CD4-positive, alpha-beta T cell (primary cell): ENCODE results near the gene OPRL1. TPM values are rescaled to one million over a fixed set of nuclear protein-coding genes. Genes with fewer than 3 reads are reported as not detected.

ENCODE experiments used
- ATAC-seq: fragments of 200-7000 bp; cut with Tn5 transposase; one replicate; pipeline ENCODE4 v1.10.0; 2022; ENCODE audit warnings: mild to moderate bottlenecking; ENCODE audit not compliant: poor library complexity
- CTCF ChIA-PET: fragments of 350-600 bp; sonication (Branson Sonifier 250); formaldehyde crosslinking; loops from one replicate; lab custom pipeline; 2021; ENCODE audit warnings: antibody characterized with exemption, inconsistent platforms; lab: Charles Lee
- POLR2A ChIA-PET: fragments of 350-600 bp; sonication (Branson Sonifier 250); formaldehyde crosslinking; loops from one replicate; lab custom pipeline; 2021; ENCODE audit warnings: antibody characterized with exemption, inconsistent platforms; lab: Charles Lee
- DNase-seq, 14 experiments: peaks; one replicate each; pipeline ENCODE4 v3.0.0-alpha.2; 2013 to 2020; ENCODE audit warnings: mixed read lengths in 2 of 14
- H3K27ac ChIP-seq, 2 donors: one replicate each; pipeline versions ENCODE4 v1.5.1 to v1.7.0; 2013; ENCODE audit warnings: low read length in 2 of 2, low read depth in 1 of 2, mild to moderate bottlenecking in 1 of 2
- H3K27me3 ChIP-seq, 2 experiments: 1 replicate in 1 of 2; 2 replicates in 1 of 2; pipeline versions ENCODE4 v1.6.1 to v1.7.0; 2013; ENCODE audit warnings: low read length in 2 of 2, control low read depth in 1 of 2, mild to moderate bottlenecking in 1 of 2, moderate library complexity in 1 of 2; ENCODE audit not compliant: insufficient read depth in 2 of 2, control insufficient read depth in 1 of 2
- H3K36me3 ChIP-seq: one replicate; pipeline ENCODE4 v1.6.1; 2013; ENCODE audit warnings: low read length, control low read depth; ENCODE audit not compliant: insufficient read depth
- H3K4me1 ChIP-seq: one replicate; pipeline ENCODE4 v1.6.1; 2013; ENCODE audit warnings: low read length, control low read depth; ENCODE audit not compliant: insufficient read depth
- H3K4me3 ChIP-seq: one replicate; pipeline ENCODE4 v1.5.1; 2013; ENCODE audit warnings: mild to moderate bottlenecking, low read length, moderate library complexity
- H3K9me3 ChIP-seq, 2 experiments: 1 replicate in 1 of 2; 2 replicates in 1 of 2; pipeline versions ENCODE4 v1.6.1 to v1.7.0; 2013; ENCODE audit warnings: low read length in 2 of 2, mild to moderate bottlenecking in 2 of 2, control low read depth in 1 of 2, moderate library complexity in 1 of 2; ENCODE audit not compliant: control insufficient read depth in 1 of 2, insufficient read depth in 1 of 2
- H3K27ac Mint-ChIP-seq: one replicate; pipeline ENCODE4 v1.8.0; 2020; ENCODE audit warnings: mixed read lengths
- H3K27me3 Mint-ChIP-seq: one replicate; pipeline ENCODE4 v1.8.0; 2021; ENCODE audit warnings: mixed read lengths
- H3K36me3 Mint-ChIP-seq: one replicate; pipeline ENCODE4 v1.8.0; 2021; ENCODE audit warnings: low read depth, mixed read lengths
- H3K4me1 Mint-ChIP-seq: one replicate; pipeline ENCODE4 v1.8.0; 2021; ENCODE audit warnings: low read depth, mixed read lengths
- H3K4me3 Mint-ChIP-seq: one replicate; pipeline ENCODE4 v1.8.0; 2020; ENCODE audit warnings: mild to moderate bottlenecking, mixed read lengths
- H3K9me3 Mint-ChIP-seq: one replicate; pipeline ENCODE4 v1.8.0; 2020; ENCODE audit warnings: mixed read lengths
- intact Hi-C, 2 experiments: fragments of 100-400 bp; cut with DNase I in 1 of 2; cut with micrococcal nuclease in 1 of 2; formaldehyde crosslinking; loops; one replicate each; pipeline versions ENCODE4 v1.15.1 to v1.9.0; 2023 to 2025; cut with DNase I, micrococcal nuclease
- microRNA-seq: library from miRNA; unstranded; fragments of <30 nt; microRNA quantifications from one replicate; pipeline ENCODE4 v1.2.0, GENCODE V29; 2021; ENCODE audit warnings: borderline microRNAs expressed, borderline replicate concordance
- total RNA-seq, 174 experiments: library from RNA in 2 of 174; stranded (reverse) in 2 of 174; gene quantifications; one replicate each; pipeline ENCODE4 v1.2.3 and lab custom pipeline; 2021 to 2026
- TF ChIP-seq, protein P1 (sequence below): fragments of 200-600 bp; IDR thresholded peaks from one replicate; pipeline ENCODE4 v1.8.0; 2022; ENCODE audit warnings: antibody characterized with exemption, mild to moderate bottlenecking

The OPRL1 gene
- total RNA-seq, 2 experiments from 2014 or later, result 1.0 to 1.2 TPM

- H3K36me3 ChIP-seq, result no peaks in the 10 kb centered on the region
- H3K36me3 Mint-ChIP-seq, result no peaks in the 10 kb centered on the region
- ATAC-seq (no peak), DNase-seq (no peak)
- H3K4me3 ChIP-seq, result no peak overlapping the region
- peaks cover 7% of the 10 kb centered on the region for H3K27me3 Mint-ChIP-seq
- no peak overlapping the region for H3K4me3 Mint-ChIP-seq
- intact Hi-C loops, result no loop called here
- H3K27ac ChIP-seq, result no peak overlapping the region
- H3K4me1 Mint-ChIP-seq, result no peaks in the 10 kb centered on the region
- POLR2A ChIA-PET, result no interaction called here
- peaks cover 3 to 4% of the 10 kb centered on the region in 2 experiments for H3K27me3 ChIP-seq
- no peaks in the 10 kb centered on the region for H3K4me1 ChIP-seq
- CTCF ChIA-PET, result no interaction called here
- TF ChIP-seq, protein P1, sequence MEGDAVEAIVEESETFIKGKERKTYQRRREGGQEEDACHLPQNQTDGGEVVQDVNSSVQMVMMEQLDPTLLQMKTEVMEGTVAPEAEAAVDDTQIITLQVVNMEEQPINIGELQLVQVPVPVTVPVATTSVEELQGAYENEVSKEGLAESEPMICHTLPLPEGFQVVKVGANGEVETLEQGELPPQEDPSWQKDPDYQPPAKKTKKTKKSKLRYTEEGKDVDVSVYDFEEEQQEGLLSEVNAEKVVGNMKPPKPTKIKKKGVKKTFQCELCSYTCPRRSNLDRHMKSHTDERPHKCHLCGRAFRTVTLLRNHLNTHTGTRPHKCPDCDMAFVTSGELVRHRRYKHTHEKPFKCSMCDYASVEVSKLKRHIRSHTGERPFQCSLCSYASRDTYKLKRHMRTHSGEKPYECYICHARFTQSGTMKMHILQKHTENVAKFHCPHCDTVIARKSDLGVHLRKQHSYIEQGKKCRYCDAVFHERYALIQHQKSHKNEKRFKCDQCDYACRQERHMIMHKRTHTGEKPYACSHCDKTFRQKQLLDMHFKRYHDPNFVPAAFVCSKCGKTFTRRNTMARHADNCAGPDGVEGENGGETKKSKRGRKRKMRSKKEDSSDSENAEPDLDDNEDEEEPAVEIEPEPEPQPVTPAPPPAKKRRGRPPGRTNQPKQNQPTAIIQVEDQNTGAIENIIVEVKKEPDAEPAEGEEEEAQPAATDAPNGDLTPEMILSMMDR, result no peak
- H3K9me3 ChIP-seq, result peaks cover 4 to 29% of the 10 kb centered on the region in 2 experiments
- no peak overlapping the region for H3K27ac Mint-ChIP-seq
- H3K9me3 Mint-ChIP-seq, result peaks cover 4% of the 10 kb centered on the region
Observed at GRCh38 chr20:64149141-64149540, 69.3 kb downstream of the OPRL1 start.

DNA sequence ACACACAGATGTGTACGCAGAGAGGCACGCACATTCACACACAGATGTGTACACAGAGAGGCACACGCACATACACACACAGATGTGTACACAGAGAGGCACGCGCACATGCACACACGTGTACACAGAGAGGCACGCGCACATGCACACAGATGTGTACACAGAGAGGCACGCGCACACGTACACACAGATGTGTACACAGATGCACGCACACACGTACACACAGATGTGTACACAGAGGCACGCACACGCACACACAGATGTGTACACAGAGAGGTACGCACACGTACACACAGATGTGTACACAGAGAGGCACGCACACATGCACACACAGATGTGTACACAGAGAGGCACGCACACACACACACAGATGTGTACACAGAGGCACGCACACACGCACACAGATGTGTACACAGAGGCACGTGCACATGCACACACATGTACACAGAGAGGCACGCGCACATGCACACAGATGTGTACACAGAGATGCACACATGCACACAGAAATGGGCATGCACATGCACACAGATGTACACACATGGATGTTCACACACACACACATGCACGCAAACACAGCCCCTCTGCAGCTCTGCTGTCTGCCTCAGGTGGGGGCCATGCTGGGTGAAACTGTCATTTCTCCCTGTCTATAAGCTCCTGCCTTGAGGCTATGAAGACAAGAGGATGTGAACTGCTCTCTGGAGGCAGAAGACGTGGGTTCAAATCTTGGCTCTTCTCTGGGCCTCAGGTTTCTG is 70.1 kb downstream of the OPRL1 start:
- H3K4me1 ChIP-seq, result no peaks in the 10 kb centered on the region
- H3K9me3 Mint-ChIP-seq, result peaks cover 2% of the 10 kb centered on the region
- H3K4me3 ChIP-seq, result no peak overlapping the region
- intact Hi-C loops, result no loop called here
- no peaks in the 10 kb centered on the region for H3K4me1 Mint-ChIP-seq
- no peak overlapping the region for H3K4me3 Mint-ChIP-seq
- H3K36me3 Mint-ChIP-seq, result no peaks in the 10 kb centered on the region
- ChIA-PET POLR2A (no interaction called here), CTCF (no interaction called here)
- H3K27me3 ChIP-seq, result peaks cover 3 to 4% of the 10 kb centered on the region in 2 experiments
- TF ChIP-seq, protein P1, result no peak
- no peak overlapping the region for H3K27ac Mint-ChIP-seq
- no peak overlapping the region for H3K27ac ChIP-seq
- H3K27me3 Mint-ChIP-seq, result no peaks in the 10 kb centered on the region
- DNase-seq (no peak), ATAC-seq (no peak)
- H3K36me3 ChIP-seq, result no peaks in the 10 kb centered on the region
- peaks cover 3 to 26% of the 10 kb centered on the region in 2 experiments for H3K9me3 ChIP-seq

Small RNAs within 50 kb of the gene (microRNA-seq; reads per million reads assigned to microRNA genes)
- gene MIR6813, result 1.4 reads per million

Other genes with a start within 250 kb of the OPRL1 start
- gene ZBTB46, start 248.8 kb upstream of the OPRL1 start, total RNA-seq, result under 1 TPM; 0.08 to 0.34 TPM
- gene ABHD16B, start 218.6 kb upstream of the OPRL1 start, total RNA-seq, result not detected
- 10 to 100 TPM; 15.1 to 15.3 TPM for gene TPD52L2, start 214.8 kb upstream of the OPRL1 start, total RNA-seq
- gene DNAJC5, start 185.0 kb upstream of the OPRL1 start, total RNA-seq, result 10 to 100 TPM; 21.4 to 22.5 TPM
- gene UCKL1, start 123.7 kb upstream of the OPRL1 start, total RNA-seq, result 10 to 100 TPM; 41.3 to 46.1 TPM
- gene ZNF512B, start 110.2 kb upstream of the OPRL1 start, total RNA-seq, result 10 to 100 TPM; 22.0 to 23.3 TPM
- gene SAMD10, start 100.4 kb upstream of the OPRL1 start, total RNA-seq, result 10 to 100 TPM; 12.0 to 12.1 TPM
- 10 to 100 TPM; 50.6 to 51.3 TPM for gene PRPF6, start 99.0 kb upstream of the OPRL1 start, total RNA-seq
- 1 to 10 TPM; 6.1 to 6.4 TPM for gene C20orf204, start 43.9 kb upstream of the OPRL1 start, total RNA-seq
- not detected for gene SOX18, start 30.4 kb upstream of the OPRL1 start, total RNA-seq
- gene TCEA2, start 16.9 kb upstream of the OPRL1 start, total RNA-seq, result 10 to 100 TPM; 28.4 to 29.9 TPM
- gene RGS19, start 564 bp upstream of the OPRL1 start, total RNA-seq, result 10 to 100 TPM in 1 of 2 experiments, 1 to 10 TPM in 1; 9.7 to 14.8 TPM
- under 1 TPM; 0.30 to 0.39 TPM for gene LKAAEAR1, start 4.3 kb downstream of the OPRL1 start, total RNA-seq
- gene NPBWR2, start 27.5 kb downstream of the OPRL1 start, total RNA-seq, result under 1 TPM; 0.38 to 0.47 TPM
- gene MYT1, start 84.4 kb downstream of the OPRL1 start, total RNA-seq, result 1 to 10 TPM in 1 of 2 experiments, not detected in 1; 1.0 TPM
- gene PCMTD2, start 175.7 kb downstream of the OPRL1 start, total RNA-seq, result 10 to 100 TPM; 68.5 to 76.5 TPM